NCI-H1417 (cell line): Measurements from ENCODE around the gene FBN1.

Source experiments
- DNase-seq, 3 experiments: peaks; one replicate each; lab custom pipeline; 2025; lab: John Stamatoyannopoulos, UW

The FBN1 gene

GRCh38 chr15:48554112-48554511, 91.4 kb downstream of the FBN1 start:
- no peak for DNase-seq

DNA sequence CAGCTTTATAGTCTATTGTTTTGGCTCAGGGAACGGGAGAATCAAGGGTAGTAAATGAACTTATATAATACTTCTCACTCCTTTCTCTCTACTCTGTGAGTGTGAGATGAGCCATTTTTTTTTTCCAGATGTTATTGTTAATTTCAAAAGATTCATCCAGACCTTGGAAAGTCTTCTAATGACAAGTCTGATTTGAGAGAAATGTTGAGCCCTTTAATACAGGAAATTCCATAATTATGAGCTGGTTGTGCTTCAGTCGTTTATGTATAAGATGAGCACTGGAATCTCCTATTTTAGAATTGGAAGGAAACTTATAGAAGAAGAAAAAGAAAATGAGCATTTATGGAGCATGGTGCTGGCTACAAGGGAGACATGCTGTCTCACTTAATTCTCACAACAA, 92.0 kb downstream of the FBN1 start:
- DNase-seq: no peak

DNA sequence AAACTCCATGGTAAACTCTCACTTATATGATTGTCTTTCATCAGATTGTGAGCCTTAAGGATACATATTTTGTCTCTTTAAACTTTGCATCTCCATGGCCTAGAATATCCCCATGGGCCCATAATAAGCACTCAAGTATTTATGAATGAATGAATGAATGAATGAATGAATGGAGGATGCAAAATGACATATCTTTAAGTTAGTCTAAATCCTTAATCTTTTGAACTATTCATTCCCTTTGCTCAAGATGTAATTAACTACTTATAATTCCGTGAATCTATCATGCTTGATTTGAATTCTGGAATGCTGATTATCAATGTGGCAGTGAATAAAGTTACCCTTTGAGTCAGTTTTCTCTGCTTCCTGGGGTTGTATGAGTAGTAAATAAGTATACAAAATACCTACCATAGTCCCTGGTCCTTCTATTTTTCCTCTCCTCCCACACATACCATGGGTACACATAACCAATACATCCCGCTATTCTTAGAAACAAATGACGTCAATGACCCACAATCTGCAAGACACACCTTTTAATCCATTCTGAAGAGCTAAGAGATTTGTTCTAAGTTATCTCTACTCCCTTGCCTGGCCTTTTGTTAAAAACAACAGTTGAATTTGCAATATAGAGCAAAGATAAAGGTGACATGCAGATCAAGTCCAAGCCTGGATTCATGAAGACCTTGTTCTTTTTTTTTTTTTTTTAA, 94.5 kb downstream of the FBN1 start:
- DNase-seq: no peak

- DNase-seq: no peak
Measured at GRCh38 chr15:48548455-48548854, 97.1 kb downstream of the FBN1 start.

DNA sequence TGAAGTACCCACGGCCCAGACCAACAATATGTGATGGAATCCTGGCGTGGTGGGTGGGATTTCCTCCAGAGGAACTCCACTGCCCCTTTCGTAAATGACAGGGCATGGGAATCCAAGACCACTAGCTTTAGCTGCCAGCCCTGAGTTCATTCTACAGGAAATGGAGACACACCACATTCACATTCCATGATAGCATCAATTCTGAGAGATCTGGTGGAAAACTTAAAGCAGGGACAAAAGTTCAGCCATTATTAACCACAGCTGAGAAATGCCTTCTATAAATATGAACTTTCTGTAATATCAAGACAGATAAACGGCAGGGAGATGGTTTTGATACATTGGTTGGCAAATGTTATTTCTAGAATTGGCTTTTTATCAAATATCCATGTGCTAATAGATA, 98.2 kb downstream of the FBN1 start:
- DNase-seq: no peak

- no peak for DNase-seq
Measured at GRCh38 chr15:48546296-48546695, 99.2 kb downstream of the FBN1 start.

DNA sequence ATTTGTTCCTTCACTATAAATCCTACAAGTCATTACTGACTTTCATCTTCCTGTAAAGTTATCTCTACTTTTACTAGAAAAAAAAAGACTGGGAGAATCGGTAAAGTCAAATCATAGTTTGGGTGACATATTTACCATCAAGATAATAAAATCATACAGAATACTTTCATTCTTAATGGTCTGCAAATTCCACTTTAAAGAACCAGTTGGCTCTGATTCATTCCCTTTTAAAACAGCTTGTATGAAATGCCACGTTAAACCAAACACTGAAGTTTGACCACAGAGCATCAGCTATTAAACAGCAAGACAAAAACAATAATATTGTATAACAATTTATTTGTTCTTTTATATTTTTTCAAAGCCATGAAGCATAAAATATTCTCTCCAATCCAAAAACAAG, 100.7 kb downstream of the FBN1 start:
- no peak for DNase-seq

DNA sequence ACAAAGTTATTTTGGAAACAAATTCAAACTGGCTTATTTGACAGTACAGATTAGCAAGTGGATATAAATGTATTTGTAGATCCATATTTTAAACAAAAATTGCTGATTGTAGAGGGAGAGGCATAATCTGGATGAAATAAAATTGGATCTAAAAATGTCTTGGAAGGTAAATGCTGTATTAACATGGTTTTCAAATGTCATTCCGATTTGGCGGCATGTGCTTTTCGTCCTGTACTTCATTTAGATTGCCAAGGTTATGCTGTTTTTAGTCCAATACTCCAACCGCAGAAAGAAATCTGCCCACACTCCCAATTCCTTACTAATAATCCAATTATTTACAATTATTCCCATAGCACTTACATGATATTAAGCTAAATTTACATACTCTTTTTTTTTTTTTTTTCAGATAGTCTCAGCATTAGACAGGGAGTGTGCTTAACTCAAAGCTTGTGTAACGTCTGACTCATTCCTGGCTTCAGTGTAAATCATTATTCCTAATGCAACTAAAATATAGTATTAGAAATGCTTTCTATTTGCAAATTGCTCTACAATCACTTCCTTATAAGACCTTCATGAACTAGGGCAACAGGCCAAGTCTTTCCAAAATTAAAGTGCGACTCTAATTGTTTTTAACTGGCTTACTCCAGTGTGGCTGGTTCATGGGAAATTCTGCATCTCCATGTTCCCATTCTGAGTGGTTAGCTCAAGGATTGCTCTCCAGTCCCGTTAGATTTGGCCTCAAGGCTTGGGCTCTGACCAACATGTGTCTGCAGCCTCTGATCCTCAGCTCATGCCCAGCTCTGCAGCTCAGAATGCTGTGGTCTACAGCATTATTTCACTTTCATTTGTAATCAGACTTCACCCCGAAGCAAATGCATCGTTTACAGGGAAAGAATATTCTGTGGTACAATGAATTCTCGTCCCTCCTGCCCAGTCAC, 103.9 kb downstream of the FBN1 start:
- DNase-seq: no peak

GRCh38 chr15:48540756-48541155, 104.8 kb downstream of the FBN1 start:
- DNase-seq: no peak

DNA sequence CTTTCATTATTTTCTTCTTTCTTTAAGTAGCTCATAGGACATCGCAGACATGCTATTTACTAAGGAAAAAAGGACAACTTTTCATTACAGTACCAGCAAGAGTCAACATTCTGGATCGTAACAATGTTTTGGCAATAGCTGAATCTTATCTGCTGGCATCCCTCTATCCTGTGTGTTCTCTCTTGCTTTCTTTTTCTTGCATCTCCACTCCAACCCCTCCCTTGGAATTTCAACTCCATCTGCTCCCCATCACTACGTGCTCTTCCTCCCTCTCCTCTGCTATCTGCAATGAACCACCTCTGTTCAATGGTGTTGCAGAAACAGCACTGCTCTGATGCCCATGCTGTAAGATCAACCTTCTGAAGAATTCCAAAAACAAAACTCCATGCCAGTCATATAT, 106.6 kb downstream of the FBN1 start:
- DNase-seq: no peak

DNA sequence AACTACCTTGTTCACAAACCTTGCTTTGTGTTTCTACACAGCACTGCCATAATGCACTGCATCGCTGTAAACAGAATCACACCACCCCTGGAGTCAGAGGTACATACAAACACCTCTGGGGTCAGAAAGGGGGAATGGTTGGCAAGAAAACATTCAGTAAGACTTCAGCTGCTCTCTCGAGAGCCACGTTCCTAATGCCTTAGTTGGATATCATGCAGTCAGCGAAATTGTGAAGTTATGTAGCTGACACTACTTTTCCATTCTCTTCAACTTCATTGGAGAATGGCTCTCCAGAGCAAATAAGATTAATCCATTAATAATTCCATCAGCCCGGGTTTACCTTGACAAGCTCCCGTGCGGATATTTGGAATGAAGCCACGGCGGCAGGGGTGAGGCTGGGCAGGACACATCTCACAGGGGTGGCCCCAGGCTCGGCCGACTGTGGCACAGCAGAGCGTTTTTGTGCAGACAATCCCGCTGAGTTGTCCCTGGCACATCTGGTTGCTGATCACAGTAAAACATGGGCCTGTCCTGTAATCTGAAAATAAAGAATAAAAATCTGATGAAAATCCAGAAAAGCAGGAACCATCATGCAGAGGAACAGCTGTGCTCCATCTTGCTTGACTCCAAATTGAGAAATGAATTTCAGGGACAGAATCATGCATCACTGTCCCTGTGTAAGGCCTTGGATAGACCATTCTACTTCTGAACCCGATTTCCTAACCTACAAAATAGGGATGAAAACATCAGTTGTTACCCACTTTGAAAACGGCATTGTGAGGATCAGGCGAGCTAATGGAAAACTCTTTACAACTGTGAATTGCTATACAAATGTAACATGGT, 108.0 kb downstream of the FBN1 start:
- no peak for DNase-seq

DNA sequence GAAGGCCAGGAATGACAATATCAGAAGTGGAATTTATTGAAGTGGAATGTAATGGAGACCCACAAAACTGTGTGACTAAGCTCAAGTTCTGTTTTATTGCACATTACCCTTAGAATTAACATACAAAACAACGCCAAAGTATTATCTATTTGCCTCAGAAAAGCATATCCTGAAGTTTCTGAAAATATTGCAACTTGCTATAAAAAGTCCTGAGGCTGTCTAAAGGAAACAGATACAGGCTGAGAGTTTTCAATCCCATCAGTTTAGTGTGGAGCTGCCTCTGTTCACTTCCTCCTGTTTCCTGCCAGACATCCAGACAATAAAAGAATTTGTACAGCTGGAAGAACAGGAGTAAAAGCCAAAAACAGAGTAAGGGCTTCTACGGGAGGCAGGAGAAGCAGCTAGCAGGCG, 108.8 kb downstream of the FBN1 start:
- DNase-seq: no peak

- no peak for DNase-seq
Measured at GRCh38 chr15:48533982-48534381, 111.5 kb downstream of the FBN1 start.

DNA sequence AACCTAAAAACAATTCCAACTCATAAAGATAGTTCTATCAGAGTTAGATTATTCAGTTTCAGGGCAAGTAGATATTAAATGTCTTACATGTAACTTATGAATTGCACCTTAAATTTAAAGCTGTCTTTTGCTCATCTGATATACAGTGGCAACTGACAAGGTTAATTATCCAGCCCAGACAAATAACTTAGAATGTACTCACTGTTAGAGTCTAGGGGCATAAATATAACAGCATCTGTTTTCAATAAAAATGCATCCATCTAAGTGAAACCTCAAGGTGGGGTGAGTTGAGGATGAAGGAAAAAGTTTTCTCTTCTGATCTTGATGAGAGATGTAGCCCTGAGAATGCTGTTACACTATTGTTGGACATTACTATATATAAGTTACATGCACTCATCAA, 112.6 kb downstream of the FBN1 start:
- no peak for DNase-seq

DNA sequence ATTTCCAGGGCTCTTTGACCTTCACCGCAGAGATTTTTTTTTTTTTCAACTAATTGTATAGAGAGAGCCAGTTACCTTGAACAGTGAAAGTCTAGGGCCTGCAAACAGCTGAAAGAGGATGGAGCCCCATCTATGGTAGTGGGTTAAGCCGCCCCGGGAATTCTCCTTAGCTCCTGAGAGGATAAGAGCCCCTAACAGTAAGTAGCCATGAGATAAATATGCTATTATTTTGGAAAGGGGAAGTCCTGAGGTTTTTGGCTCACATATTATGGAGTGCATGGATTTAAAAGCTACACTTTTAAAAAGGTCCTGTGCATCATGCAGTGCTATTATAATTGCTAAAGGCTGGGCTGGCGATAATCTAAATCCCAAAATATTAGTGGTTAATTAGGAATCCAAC, 115.0 kb downstream of the FBN1 start:
- no peak for DNase-seq

DNA sequence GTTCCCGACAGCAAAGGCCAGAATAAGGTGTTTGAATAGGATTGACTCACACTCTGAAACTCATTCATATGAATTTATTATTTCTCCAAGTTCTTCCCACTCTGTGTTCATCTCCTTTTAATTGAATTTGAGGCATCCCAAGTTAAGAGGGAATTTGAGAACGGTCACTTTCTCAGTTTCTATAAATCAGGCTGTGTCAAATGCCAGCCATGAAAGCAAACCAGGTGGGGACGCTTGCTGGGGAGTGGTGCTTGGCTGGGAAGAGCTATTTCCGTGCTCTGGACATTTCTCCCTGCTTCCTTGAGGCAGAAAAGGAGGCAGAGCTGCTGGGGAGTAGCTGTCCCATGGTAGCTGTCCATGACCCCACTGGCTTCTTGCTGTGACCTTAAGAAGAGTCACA, 116.6 kb downstream of the FBN1 start:
- DNase-seq: no peak

DNA sequence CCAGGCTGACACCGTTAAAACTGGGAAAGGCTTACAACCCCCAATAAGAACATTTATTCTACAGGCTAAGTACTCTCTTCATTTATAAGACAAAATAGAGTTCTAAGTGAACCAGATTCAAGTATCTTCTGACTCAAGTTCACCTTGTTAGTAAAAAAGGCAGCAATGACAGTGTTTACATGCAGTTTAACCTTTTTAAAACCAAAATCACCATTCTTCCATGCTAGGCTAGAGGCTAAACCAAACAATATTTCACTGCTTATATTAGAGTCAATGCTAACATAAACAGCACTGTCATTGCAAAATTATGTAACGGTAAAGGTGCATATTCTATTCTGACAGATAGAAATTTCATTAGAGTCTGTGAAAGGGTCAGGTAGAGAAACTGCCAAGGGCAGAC, 118.0 kb downstream of the FBN1 start:
- no peak for DNase-seq

GRCh38 chr15:48522911-48523310, 122.6 kb downstream of the FBN1 start:
- DNase-seq: no peak

GRCh38 chr15:48522123-48522522, 123.4 kb downstream of the FBN1 start:
- DNase-seq: no peak

- no peak for DNase-seq
Measured at GRCh38 chr15:48520376-48521155, 124.9 kb downstream of the FBN1 start.

- DNase-seq: no peak
Measured at GRCh38 chr15:48516121-48516520, 129.4 kb downstream of the FBN1 start.

DNA sequence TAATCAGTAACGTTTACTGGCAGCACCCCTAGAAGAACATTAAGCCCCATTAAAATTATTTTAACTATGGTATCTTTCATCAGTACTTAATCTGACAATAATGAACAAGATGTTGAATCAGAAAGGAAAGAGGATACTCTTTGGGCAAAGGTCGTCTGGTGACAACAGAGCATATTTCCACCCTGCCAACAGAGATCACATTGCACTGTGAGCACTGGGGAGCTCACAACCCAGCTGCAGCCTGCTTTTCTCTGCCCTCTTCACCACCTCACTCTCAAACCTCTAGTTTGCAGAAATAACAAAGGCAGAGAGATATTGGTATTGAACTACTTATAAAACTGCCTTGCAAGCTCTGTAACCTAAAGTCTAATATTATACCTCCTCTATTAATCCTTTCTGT, 130.0 kb downstream of the FBN1 start:
- DNase-seq: no peak
